ENCODE results near the gene NTNG1.
A peak's percentile ranks its signal among the peaks of the same experiment; 100 is the strongest.
"Not testable (repeated sequence)": the region's sequence is repeated elsewhere in the genome, so short reads cannot be mapped to it uniquely, and the experiment has no call there.

Gene NTNG1

DNA sequence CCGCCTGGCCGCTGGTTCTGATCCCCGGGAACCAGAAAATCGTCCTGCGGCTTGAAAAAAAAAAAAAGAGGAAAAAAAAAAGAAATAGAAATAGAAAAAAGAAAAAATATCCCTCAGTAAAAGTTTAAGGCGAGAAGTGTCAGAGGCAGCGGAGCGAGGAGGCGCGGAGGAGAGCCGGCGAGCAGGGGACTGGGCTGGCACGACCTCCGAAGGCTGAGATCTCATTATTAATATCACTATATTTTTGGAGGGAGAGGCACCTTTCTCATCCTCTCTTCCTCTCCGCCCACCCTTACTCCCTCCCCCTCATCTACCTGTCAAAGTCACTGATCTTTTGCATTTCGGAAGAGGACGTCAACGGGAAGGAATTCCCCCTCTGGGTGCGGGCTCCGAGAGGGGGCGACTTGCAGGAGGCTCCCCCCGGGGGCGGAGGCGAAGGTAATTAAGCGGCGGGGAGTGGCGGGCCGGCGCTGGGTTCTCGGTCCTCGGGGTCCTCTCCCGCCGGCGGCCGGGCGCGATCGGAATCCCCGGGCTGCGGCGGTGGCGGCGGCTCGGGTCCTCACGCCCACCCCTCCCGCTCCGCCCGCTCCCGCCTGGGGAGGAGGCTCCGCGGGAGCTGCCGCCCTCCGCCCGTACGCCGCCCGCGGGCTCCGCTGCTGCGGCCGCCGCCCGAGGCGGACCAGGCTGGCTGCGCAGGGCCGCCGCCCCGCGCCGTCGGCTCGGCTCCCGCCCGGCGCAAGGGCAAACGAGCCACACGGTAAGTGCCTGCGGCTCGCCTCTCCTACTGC, at the start of gene NTNG1:
Gene NTNG1 (plus strand): TSS at position 337 of the 788 bp plus-strand sequence.
- DNase-seq, result no peak

GRCh38 chr1:107091418-107091817, 49.4 kb upstream of the NTNG1 start:
- no peak for DNase-seq

DNA sequence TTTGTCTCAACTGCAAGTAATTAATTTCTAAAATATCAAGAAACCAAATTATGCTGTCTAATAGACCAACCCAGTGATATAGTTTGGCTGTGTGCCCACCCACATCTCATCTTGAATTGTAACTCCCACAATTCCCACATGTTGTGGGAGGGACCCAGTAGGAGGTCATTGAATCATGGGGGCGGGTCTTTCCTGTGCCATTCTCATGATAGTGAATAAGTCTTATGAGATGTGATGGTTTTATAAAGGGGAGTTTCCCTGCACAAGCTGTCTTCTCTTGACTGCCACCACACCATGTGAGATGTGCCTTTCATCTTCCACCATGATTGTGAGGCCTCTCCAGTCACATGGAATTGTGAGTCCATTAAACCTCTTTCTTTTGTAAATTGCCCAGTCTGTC, 47.4 kb upstream of the NTNG1 start:
- not testable (repeated sequence) for DNase-seq

- DNase-seq, result no peak
These were observed 45.2 kb upstream of the NTNG1 start for GRCh38 chr1:107095647-107096046.

DNA sequence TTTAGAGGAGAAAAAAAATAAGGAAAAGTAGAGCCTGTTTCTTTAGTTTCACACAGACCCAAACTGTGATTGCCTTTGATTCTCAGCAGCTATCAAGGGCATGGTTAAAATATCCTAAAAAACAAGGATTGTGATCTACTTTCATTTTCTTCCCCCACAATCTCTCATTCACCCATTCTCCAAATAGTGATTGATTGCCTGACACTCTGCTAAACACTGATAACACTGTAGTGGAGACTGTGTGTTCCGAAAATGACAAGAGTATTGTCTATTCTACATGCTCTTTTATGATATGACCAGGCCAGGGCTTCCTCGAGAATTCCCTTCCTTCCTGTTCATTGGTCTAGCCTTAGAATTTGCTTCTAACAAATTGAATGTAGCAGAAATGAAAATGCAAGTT, 44.1 kb upstream of the NTNG1 start:
- DNase-seq, result no peak

- DNase-seq, result no peak
These were observed 41.9 kb upstream of the NTNG1 start for GRCh38 chr1:107098961-107099360.

GRCh38 chr1:107100331-107100984, 40.4 kb upstream of the NTNG1 start:
- no peak for DNase-seq

GRCh38 chr1:107105914-107106313, 34.9 kb upstream of the NTNG1 start:
- DNase-seq, result no peak

GRCh38 chr1:107110326-107110725, 30.5 kb upstream of the NTNG1 start:
- no peak for DNase-seq

DNA sequence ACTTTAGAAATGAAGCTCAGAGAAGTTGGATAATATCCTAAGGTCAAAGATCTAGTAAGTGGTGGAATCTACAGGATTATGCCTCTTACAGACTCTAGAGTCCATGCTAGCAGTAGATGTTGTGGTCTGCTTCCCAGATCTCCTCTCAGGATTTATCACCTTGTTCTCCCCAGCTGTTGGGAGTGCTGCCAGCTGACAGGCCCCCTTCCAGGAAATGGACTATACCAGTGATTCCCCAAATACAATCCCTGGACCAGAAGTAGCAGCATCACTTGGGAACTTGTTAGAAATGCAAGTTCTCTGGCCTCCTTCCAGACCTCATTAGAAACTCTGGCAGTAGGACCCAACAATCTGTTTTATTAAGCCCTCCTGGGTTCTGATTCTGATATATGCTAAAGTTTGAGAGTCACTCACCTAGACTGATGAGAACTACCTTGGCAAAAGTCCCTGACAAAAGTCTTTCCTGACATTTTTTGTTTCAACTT, 24.5 kb upstream of the NTNG1 start:
- DNase-seq, result no peak

GRCh38 chr1:107122225-107122624, 18.6 kb upstream of the NTNG1 start:
- no peak for DNase-seq

GRCh38 chr1:107123741-107124140, 17.1 kb upstream of the NTNG1 start:
- DNase-seq, result no peak

GRCh38 chr1:107124694-107125093, 16.1 kb upstream of the NTNG1 start:
- no peak for DNase-seq

- no peak for DNase-seq
These were observed 8.6 kb upstream of the NTNG1 start for GRCh38 chr1:107132195-107132594.

DNA sequence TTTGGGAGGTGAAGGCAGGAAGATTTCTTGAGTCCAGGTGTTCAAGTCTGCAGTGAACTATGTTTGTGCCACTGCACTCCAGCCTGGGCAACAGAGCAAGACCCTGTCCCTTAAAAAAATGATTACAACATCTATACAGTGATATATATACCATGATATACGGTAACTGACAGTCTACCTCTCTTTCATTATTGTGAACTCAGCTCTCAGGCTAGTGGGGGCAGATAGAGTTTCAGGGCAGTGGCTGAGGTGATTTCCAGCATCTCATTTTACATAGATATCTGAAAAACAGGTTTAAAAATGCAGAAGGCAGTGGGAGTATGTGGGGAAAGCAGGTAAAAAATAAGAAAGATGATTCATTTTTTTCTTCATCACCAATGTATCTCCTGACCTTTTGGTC, 8.1 kb upstream of the NTNG1 start:
- no peak for DNase-seq

DNA sequence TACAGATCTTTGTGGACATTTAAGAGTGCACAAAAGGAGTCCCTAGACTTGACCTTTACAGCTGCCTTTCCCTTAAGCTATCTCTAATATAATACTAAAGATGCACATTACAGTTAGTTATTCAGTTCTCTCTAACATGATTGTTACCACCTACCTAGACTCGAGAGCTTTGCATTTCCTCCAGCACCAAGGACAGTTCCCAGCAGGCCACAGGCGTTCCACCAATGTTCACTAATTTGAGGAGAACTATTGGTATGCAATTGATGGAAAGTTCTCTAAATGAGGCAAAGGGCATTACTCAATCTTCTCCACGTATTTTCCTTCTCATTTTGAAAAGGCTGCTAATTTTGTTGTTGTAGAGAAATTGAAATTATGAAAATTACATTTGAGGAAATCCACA, 5.4 kb upstream of the NTNG1 start:
- DNase-seq, result no peak

- DNase-seq, result no peak
These were observed 2.7 kb upstream of the NTNG1 start for GRCh38 chr1:107138166-107138565.

- no peak for DNase-seq
These were observed 1.9 kb upstream of the NTNG1 start for GRCh38 chr1:107138767-107139445.

DNA sequence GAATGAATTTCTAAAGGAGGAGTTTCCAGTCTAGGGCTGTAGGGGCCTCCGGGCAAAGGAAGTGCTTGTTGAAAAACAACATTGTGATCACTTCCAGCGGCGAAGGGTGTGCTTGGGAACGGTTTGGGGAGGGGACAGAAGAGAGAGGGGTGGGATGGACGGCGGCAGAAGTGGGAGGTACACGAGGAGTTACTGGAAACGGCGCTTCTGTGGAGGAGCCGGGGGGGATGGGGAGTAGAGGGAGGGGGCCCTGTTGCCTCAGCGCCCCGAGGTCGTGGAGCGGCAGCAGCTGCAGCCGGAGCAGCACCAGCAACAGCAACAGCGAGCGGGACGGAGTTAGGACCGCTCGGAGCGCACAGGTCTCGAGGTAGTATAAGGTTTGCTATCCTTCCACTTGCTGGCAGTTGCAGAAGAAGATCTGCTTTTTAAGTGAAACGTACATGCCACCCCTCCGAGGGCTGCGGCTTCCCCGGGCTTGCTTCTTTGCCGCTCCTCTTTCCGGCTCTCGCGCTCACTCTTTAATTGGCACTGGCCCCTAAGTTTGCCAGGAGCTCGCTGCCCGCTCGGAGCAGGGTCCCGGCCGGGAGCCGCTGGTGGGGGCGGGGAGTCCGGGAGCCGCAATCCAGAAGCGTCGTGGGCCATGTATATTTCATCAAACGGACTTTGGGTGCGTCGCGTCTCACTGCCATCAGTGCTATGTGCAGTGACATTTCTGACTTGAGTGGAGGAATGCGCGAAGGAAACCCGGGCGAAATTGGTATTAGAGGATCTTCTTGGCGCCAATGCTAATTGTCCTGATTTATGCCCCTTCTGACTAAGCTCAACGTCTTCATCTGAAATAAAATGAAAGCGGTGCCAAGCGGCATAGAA, 771 bp upstream of the NTNG1 start:
- peak; percentile 6 for DNase-seq

- DNase-seq, result no peak
These were observed 770 bp downstream of the NTNG1 start for GRCh38 chr1:107141491-107142126.

- DNase-seq, result no peak
These were observed 1.3 kb downstream of the NTNG1 start for GRCh38 chr1:107142140-107142542.

DNA sequence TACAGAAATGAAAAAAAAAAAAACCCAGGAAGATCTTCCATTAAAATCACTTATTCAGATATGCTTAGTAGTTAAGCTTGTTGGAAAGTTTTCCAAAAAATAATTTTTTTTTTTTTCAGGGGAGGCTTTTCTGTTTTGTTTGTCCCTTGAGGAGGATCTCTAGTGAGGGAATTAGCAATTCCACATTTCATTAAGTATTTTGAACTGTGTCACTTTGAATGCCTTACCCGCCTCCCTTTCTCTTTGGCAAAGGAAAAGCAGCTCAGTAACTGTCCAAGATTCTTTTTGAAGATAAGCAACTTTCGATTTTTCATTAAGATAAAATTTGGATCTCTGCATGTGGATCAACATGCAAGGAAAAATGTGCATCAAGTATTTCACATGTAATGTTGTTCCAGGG, 1.8 kb downstream of the NTNG1 start:
- DNase-seq, result no peak
